PC-9 (cell line): ENCODE data around the gene RUSF1.

Experiments used
- EZH2 ChIP-seq: fragments of 200-600 bp; sonication (generic); IDR thresholded peaks from 2 replicates; pipeline ENCODE4 v1.8.0; 2017; ENCODE audit warnings: antibody characterized with exemption, low read depth
- TF ChIP-seq, protein P1 (sequence below): fragments of 200-600 bp; sonication (generic); conservative IDR thresholded peaks from 2 replicates; pipeline ENCODE4 v1.6.1; 2017; ENCODE audit warnings: mixed run types, antibody characterized with exemption, mild to moderate bottlenecking, moderate library complexity

DNA sequence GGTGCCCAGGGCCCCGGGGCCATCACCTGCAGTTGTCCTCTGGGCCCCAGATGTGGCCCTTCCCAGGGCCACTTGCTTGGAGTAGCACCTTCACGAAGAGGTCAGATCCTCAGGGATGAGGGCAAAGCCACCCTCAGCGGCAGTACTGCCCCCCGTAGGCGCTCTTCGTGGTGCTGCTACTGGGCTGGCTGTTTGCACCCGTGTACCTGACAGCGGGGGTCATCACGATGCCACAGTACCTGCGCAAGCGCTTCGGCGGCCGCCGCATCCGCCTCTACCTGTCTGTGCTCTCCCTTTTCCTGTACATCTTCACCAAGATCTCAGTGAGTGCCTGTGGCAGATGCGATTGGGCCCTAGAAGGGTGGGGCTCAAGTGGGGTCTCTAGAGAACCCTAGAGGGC lies 22.6 kb downstream of the RUSF1 start:
- TF ChIP-seq, protein P1, sequence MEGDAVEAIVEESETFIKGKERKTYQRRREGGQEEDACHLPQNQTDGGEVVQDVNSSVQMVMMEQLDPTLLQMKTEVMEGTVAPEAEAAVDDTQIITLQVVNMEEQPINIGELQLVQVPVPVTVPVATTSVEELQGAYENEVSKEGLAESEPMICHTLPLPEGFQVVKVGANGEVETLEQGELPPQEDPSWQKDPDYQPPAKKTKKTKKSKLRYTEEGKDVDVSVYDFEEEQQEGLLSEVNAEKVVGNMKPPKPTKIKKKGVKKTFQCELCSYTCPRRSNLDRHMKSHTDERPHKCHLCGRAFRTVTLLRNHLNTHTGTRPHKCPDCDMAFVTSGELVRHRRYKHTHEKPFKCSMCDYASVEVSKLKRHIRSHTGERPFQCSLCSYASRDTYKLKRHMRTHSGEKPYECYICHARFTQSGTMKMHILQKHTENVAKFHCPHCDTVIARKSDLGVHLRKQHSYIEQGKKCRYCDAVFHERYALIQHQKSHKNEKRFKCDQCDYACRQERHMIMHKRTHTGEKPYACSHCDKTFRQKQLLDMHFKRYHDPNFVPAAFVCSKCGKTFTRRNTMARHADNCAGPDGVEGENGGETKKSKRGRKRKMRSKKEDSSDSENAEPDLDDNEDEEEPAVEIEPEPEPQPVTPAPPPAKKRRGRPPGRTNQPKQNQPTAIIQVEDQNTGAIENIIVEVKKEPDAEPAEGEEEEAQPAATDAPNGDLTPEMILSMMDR: no peak
- TF ChIP-seq EZH2: no peak
